Esophagus squamous epithelium (tissue), 4 donors: ENCODE results near the gene DIS3L2.

Experiments used
- POLR2A ChIP-seq, 4 donors: fragments of 450-650 bp; IDR thresholded peaks; one replicate each; pipeline ENCODE4 v1.6.1; 2017; ENCODE audit warnings: antibody characterized with exemption in 4 of 4, mild to moderate bottlenecking in 4 of 4, moderate library complexity in 3 of 4
- TF ChIP-seq, protein P1 (sequence below), 6 experiments: fragments of 450-650 bp in 4 of 6; fragments of 200-600 bp in 2 of 6; sonication (generic) in 2 of 6; IDR thresholded peaks; one replicate each; pipeline ENCODE4 v1.5.1; 2016 to 2019; ENCODE audit warnings: antibody characterized with exemption in 6 of 6, mild to moderate bottlenecking in 4 of 6, moderate library complexity in 4 of 6

DNA sequence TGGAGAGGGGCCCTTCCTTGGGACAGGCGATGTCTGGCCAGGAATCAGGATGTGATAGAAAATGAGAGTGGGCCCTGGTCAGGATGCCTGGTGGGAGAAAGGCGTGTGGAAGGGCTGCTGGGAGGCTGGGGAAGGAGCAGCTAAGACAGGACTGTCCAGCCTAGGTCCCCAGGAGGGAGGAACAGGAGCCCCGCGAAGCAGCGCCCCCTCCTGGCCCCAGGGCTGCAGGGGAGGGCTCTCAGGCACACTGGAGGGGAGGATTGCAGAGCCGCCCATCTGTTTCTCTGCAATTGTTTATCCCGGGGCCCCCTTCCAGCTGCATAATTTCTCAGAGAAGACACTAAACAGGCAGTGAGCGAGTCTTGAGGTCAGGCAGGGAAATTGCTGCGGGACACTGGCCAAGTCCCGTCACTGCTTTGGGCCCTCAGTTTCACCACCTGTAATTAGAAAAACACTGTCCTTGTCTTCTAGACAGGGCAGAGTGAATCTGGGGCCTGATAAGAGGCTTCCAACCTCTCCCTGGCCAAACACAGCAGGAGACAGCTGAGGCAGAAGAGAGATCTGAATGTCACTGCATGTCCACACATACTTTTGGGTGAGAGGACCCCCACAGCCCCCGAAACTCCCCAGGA is 31.4 kb upstream of the DIS3L2 start:
- TF ChIP-seq, protein P1, sequence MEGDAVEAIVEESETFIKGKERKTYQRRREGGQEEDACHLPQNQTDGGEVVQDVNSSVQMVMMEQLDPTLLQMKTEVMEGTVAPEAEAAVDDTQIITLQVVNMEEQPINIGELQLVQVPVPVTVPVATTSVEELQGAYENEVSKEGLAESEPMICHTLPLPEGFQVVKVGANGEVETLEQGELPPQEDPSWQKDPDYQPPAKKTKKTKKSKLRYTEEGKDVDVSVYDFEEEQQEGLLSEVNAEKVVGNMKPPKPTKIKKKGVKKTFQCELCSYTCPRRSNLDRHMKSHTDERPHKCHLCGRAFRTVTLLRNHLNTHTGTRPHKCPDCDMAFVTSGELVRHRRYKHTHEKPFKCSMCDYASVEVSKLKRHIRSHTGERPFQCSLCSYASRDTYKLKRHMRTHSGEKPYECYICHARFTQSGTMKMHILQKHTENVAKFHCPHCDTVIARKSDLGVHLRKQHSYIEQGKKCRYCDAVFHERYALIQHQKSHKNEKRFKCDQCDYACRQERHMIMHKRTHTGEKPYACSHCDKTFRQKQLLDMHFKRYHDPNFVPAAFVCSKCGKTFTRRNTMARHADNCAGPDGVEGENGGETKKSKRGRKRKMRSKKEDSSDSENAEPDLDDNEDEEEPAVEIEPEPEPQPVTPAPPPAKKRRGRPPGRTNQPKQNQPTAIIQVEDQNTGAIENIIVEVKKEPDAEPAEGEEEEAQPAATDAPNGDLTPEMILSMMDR (IDR thresholded peaks at IDR 0.05), result peak in 1 of 6 experiments; percentile 23
- no peak for TF ChIP-seq POLR2A (IDR thresholded peaks at IDR 0.05)
